IPS-NIHi7 (cell line): ENCODE results near the gene DRD2.

Source experiments
- DNase-seq: peaks from one replicate; pipeline ENCODE4 v3.0.0; 2012; ENCODE audit warnings: mixed read lengths; ENCODE audit errors: extremely low spot score

The DRD2 gene

GRCh38 chr11:113446112-113446511 lies 29.1 kb downstream of the DRD2 start:
- no peak for DNase-seq

- no peak for DNase-seq
These were observed 30.6 kb downstream of the DRD2 start for GRCh38 chr11:113444502-113445123.

GRCh38 chr11:113440816-113441215 lies 34.4 kb downstream of the DRD2 start:
- no peak for DNase-seq

- DNase-seq, result no peak
These were observed 38.4 kb downstream of the DRD2 start for GRCh38 chr11:113436672-113437252.

GRCh38 chr11:113435190-113435968 lies 39.8 kb downstream of the DRD2 start:
- no peak for DNase-seq

- no peak for DNase-seq
These were observed 43.5 kb downstream of the DRD2 start for GRCh38 chr11:113431746-113432145.

GRCh38 chr11:113426686-113427085 lies 48.5 kb downstream of the DRD2 start:
- DNase-seq, result no peak

GRCh38 chr11:113420808-113421207 lies 54.4 kb downstream of the DRD2 start:
- DNase-seq, result no peak

GRCh38 chr11:113419454-113420003 lies 55.7 kb downstream of the DRD2 start:
- DNase-seq, result no peak

GRCh38 chr11:113417428-113417827 lies 57.8 kb downstream of the DRD2 start:
- DNase-seq, result no peak

- no peak for DNase-seq
These were observed 59.9 kb downstream of the DRD2 start for GRCh38 chr11:113415343-113415742.

- no peak for DNase-seq
These were observed 62.5 kb downstream of the DRD2 start for GRCh38 chr11:113412675-113413074.

GRCh38 chr11:113411536-113411935 lies 63.7 kb downstream of the DRD2 start:
- no peak for DNase-seq

- DNase-seq, result no peak
These were observed 64.6 kb downstream of the DRD2 start for GRCh38 chr11:113410414-113411135.

GRCh38 chr11:113409526-113409925 lies 65.7 kb downstream of the DRD2 start:
- DNase-seq, result no peak

- DNase-seq, result no peak
These were observed 66.3 kb downstream of the DRD2 start for GRCh38 chr11:113408887-113409286.

- DNase-seq, result no peak
These were observed 67.0 kb downstream of the DRD2 start for GRCh38 chr11:113408206-113408605.

GRCh38 chr11:113407163-113407562 lies 68.0 kb downstream of the DRD2 start:
- no peak for DNase-seq

- no peak for DNase-seq
These were observed 69.3 kb downstream of the DRD2 start for GRCh38 chr11:113405724-113406478.

- DNase-seq, result no peak
These were observed 70.3 kb downstream of the DRD2 start for GRCh38 chr11:113404859-113405430.

GRCh38 chr11:113401718-113402117 lies 73.5 kb downstream of the DRD2 start:
- no peak for DNase-seq
